ENCODE measurements around the gene CASTOR1.

Gene CASTOR1

GRCh38 chr22:30318799-30319419 lies 29.6 kb upstream of the CASTOR1 start:
- no peak for DNase-seq

- DNase-seq = no peak
Measured at GRCh38 chr22:30317778-30318177, 28.5 kb upstream of the CASTOR1 start.

GRCh38 chr22:30315962-30316576 lies 26.8 kb upstream of the CASTOR1 start:
- DNase-seq = no peak

- no peak for DNase-seq
Measured at GRCh38 chr22:30314915-30315314, 25.6 kb upstream of the CASTOR1 start.

- no peak for DNase-seq
Measured at GRCh38 chr22:30313527-30314363, 24.4 kb upstream of the CASTOR1 start.

- DNase-seq = no peak
Measured at GRCh38 chr22:30312053-30312452, 22.7 kb upstream of the CASTOR1 start.

- no peak for DNase-seq
Measured at GRCh38 chr22:30310881-30311771, 21.8 kb upstream of the CASTOR1 start.

GRCh38 chr22:30309951-30310741 lies 20.8 kb upstream of the CASTOR1 start:
- no peak for DNase-seq

GRCh38 chr22:30308518-30309230 lies 19.4 kb upstream of the CASTOR1 start:
- DNase-seq = no peak

GRCh38 chr22:30308093-30308492 lies 18.8 kb upstream of the CASTOR1 start:
- DNase-seq = no peak

GRCh38 chr22:30307041-30307574 lies 17.8 kb upstream of the CASTOR1 start:
- no peak for DNase-seq

GRCh38 chr22:30306627-30307011 lies 17.3 kb upstream of the CASTOR1 start:
- DNase-seq = no peak

GRCh38 chr22:30305906-30306626 lies 16.8 kb upstream of the CASTOR1 start:
- DNase-seq = no peak

- no peak for DNase-seq
Measured at GRCh38 chr22:30305519-30305905, 16.2 kb upstream of the CASTOR1 start.

GRCh38 chr22:30304495-30305244 lies 15.4 kb upstream of the CASTOR1 start:
- no peak for DNase-seq

GRCh38 chr22:30302810-30303138 lies 13.5 kb upstream of the CASTOR1 start:
- DNase-seq = no peak

GRCh38 chr22:30301995-30302809 lies 12.9 kb upstream of the CASTOR1 start:
- no peak for DNase-seq

- DNase-seq = no peak
Measured at GRCh38 chr22:30299322-30299721, 10.0 kb upstream of the CASTOR1 start.

All from stimulated activated CD4-positive, alpha-beta T cell treated with anti-CD3 and anti-CD28 coated beads, Interleukin-2, amount 100 ng/mL, for 48 hours (primary cell).